K562 (cell line): ENCODE data around the gene ARIH1. TPM values are rescaled to one million over a fixed set of nuclear protein-coding genes. Genes with fewer than 3 reads are reported as not detected.
A peak's percentile ranks its signal among the peaks of the same experiment; 100 is the strongest.

Source experiments
- CSDE1 ChIP-seq, 2 experiments: fragments of 450-650 bp; IDR thresholded peaks; 2 replicates each; pipeline ENCODE4 v1.6.1; 2016; ENCODE audit warnings: mild to moderate bottlenecking in 1 of 2
- CUX1 ChIP-seq: fragments of 200-800 bp; sonication (Bioruptor generic); IDR thresholded peaks from 2 replicates; pipeline ENCODE4 v1.6.1; 2016; ENCODE audit warnings: missing genetic modification characterization, missing compliant biosample characterization
- ELF4 ChIP-seq: fragments of 450-650 bp; formaldehyde crosslinking; IDR thresholded peaks from 2 replicates; pipeline ENCODE4 v1.4.0; 2022; ENCODE audit warnings: missing genetic modification characterization
- GMEB1 ChIP-seq: fragments of 250-450 bp; sonication (Bioruptor Pico); IDR thresholded peaks from 2 replicates; pipeline ENCODE4 v1.4.0; 2020; ENCODE audit warnings: mild to moderate bottlenecking
- HSF4 ChIP-seq: fragments of 250-450 bp; sonication (Bioruptor Pico); IDR thresholded peaks from 2 replicates; pipeline ENCODE4 v2.1.2; 2022; ENCODE audit warnings: mild to moderate bottlenecking, moderate library complexity, borderline replicate concordance
- NFATC3 ChIP-seq: fragments of 450-650 bp; IDR thresholded peaks from 2 replicates; pipeline ENCODE4 v1.6.1; 2017; ENCODE audit warnings: mild to moderate bottlenecking
- NR4A1 ChIP-seq, 2 experiments: fragments of 250-450 bp in 1 of 2; fragments of 450-650 bp in 1 of 2; sonication (Bioruptor Pico) in 1 of 2; IDR thresholded peaks; 2 replicates each; pipeline versions ENCODE4 v1.4.0 to v1.6.1; 2016 to 2020; ENCODE audit warnings: mild to moderate bottlenecking in 2 of 2, missing compliant biosample characterization in 1 of 2, missing genetic modification characterization in 1 of 2, moderate library complexity in 1 of 2
- POU5F1 ChIP-seq: fragments of 150-350 bp; IDR thresholded peaks from 2 replicates; pipeline ENCODE4 v1.6.1; 2014; ENCODE audit warnings: borderline replicate concordance, low read length, low read depth, mild to moderate bottlenecking; ENCODE audit not compliant: partially characterized antibody
- PRMT5 ChIP-seq: sonication (generic); formaldehyde crosslinking; IDR thresholded peaks from 2 replicates; pipeline ENCODE4 v1.5.0; 2020; ENCODE audit warnings: missing genetic modification reagents
- SMARCA5 ChIP-seq: fragments of 450-650 bp; IDR thresholded peaks from 2 replicates; pipeline ENCODE4 v1.6.1; 2016
- ZNF778 ChIP-seq: fragments of 450-650 bp; formaldehyde crosslinking; IDR thresholded peaks from 2 replicates; pipeline ENCODE4 v1.4.0; 2020; ENCODE audit warnings: mild to moderate bottlenecking, moderate library complexity
- polyA plus RNA-seq, 8 experiments: library from polyadenylated mRNA; depleted of rRNA in 4 of 8; stranded (reverse) in 5 of 8; unstranded in 3 of 8; fragments of >200 nt; fragmentation: Nextera tagmentation in 2 of 8; fragmentation: Illumina TruSeq in 1 of 8; extraction: Ambion mirVana in 2 of 8; extraction: Trizol in 1 of 8; gene quantifications; 2 replicates each; pipeline versions ENCODE4 v1.2.1 to v1.2.3, GENCODE V29; 2011 to 2014; ENCODE audit warnings: inconsistent platforms in 1 of 8, missing spikeins in 1 of 8
- total RNA-seq, 7 experiments: library from RNA; depleted of rRNA in 6 of 7; stranded (reverse); fragments of >200 nt in 6 of 7; fragmentation: Illumina TruSeq in 2 of 7; extraction: Trizol in 2 of 7; gene quantifications; 2 replicates each; pipeline versions ENCODE4 v1.2.1 to v1.2.3, GENCODE V29; 2011 to 2021; ENCODE audit warnings: low replicate concordance in 1 of 7
- TF ChIP-seq, protein P1 (sequence below): sonication (generic); formaldehyde crosslinking; IDR thresholded peaks from 2 replicates; pipeline ENCODE4 v1.8.0; 2022; ENCODE audit warnings: mild to moderate bottlenecking, missing genetic modification reagents

Gene ARIH1
- total and polyA plus RNA-seq, 9 of the 15 experiments (the other 6 are each of a cell fraction or from before 2014, with no cell fraction given), result 17.7 to 125 (median 31.4) TPM

DNA sequence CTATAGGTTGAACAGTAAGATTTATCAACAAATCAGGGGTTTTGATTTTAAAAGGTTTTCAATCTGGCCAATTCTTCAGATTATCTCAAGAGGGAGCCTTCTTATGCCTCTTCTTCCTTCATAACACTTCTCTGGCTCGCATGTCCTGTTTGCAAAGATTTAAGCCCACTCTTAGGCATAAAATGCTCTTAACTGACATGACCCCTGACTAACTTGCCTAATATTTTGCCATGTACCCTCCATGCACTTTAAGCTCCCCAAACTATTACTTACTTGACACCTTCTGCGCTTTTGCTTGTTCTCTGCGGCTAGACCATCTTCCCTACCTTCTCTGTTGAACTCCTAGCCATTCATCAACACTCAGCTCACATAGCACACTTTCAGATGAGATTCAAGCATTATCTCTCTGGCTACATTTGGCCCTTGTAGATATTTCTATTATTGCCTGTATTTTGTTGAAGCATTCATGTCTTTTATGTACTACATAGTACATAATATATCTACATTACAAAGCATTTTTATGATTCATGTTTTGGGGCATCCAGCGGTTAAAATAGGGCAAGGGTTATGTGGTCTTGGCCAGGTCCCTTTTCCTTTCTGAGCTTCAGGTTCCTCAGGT, 1.0 kb upstream of the ARIH1 start (continued):
- no peak for TF ChIP-seq CUX1 (CRISPR knock-in tag)
- TF ChIP-seq POU5F1, result no peak
- TF ChIP-seq, protein P1, sequence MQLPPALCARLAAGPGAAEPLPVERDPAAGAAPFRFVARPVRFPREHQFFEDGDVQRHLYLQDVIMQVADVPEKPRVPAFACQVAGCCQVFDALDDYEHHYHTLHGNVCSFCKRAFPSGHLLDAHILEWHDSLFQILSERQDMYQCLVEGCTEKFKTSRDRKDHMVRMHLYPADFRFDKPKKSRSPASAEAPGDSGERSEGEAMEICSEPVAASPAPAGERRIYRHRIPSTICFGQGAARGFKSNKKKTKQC (CRISPR knock-in tag), result no peak
- no peak for TF ChIP-seq ELF4
- TF ChIP-seq NR4A1 (CRISPR knock-in tag; IDR thresholded peaks at IDR 0.05), result no peak
- no peak for TF ChIP-seq NR4A1 (tag; IDR thresholded peaks at IDR 0.05)
- TF ChIP-seq GMEB1 (CRISPR knock-in tag), result no peak
- TF ChIP-seq SMARCA5, result 0 out of 2 replicates have a peak, but pooled peaks have one; percentile 39
- TF ChIP-seq CSDE1 (IDR thresholded peaks at IDR 0.05), result no peak
- no peak for TF ChIP-seq PRMT5 (CRISPR knock-in tag)
- no peak for TF ChIP-seq NFATC3
- no peak for TF ChIP-seq HSF4
- no peak for TF ChIP-seq ZNF778 (CRISPR knock-in tag)
- TF ChIP-seq, all 486 proteins: peak for 14
